ENCODE results near the gene RNF8. TPM values are rescaled to one million over a fixed set of nuclear protein-coding genes. Genes with fewer than 3 reads are reported as not detected.
"Not testable (repeated sequence)": the region's sequence is repeated elsewhere in the genome, so short reads cannot be mapped to it uniquely, and the experiment has no call there.

RNF8 gene
- total RNA-seq, 1 donor from 2014 or later = 20.8 TPM

GRCh38 chr6:37399795-37400490, 46.2 kb downstream of the RNF8 start:
- Histone ChIP-seq H3K36me3 (ENCODE audit: control insufficient read depth, insufficient read depth, low read length) (no peaks in the 10 kb centered on the region), H3K4me3 (ENCODE audit: low read depth, low read length) (no peak overlapping the region), H3K27me3 (ENCODE audit: control insufficient read depth, insufficient read depth, low read length) (no peaks in the 10 kb centered on the region)
- TF ChIP-seq CTCF (IDR thresholded peaks at IDR 0.05; ENCODE audit: insufficient read depth, low read length, severe bottlenecking) = no peak
- FAIRE-seq = no peak
- no peak for DNase-seq (ENCODE audit: low read depth)

DNA sequence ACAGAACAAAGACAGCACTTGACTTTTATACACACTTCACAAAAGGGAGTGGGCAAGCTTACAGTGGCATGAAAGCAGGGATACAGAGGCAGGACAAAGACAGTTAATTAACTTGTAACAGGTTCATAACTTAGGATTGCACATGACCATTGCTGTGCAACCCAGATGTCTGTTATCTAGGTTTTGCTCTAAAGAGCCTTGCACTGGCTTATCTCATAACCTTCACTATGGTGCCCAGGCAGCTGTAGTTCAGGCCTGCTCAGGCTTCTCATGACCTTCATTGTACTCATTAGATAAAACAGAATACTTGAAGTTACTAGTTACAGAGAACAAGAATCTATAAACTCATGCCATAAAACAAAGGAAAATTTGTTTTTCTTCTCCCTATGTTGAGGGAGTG, 47.9 kb downstream of the RNF8 start:
- not testable (repeated sequence) for DNase-seq (ENCODE audit: low read depth); H3K4me3 ChIP-seq (ENCODE audit: low read depth, low read length); H3K36me3 ChIP-seq (ENCODE audit: control insufficient read depth, insufficient read depth, low read length); H3K27me3 ChIP-seq (ENCODE audit: control insufficient read depth, insufficient read depth, low read length); FAIRE-seq

- no peak for FAIRE-seq
- no peak overlapping the region for H3K4me3 ChIP-seq (ENCODE audit: low read depth, low read length)
- no peaks in the 10 kb centered on the region for H3K27me3 ChIP-seq (ENCODE audit: control insufficient read depth, insufficient read depth, low read length)
- no peaks in the 10 kb centered on the region for H3K36me3 ChIP-seq (ENCODE audit: control insufficient read depth, insufficient read depth, low read length)
- peak; percentile 91 for DNase-seq (ENCODE audit: low read depth)
- no peak for TF ChIP-seq CTCF (IDR thresholded peaks at IDR 0.05; ENCODE audit: insufficient read depth, low read length, severe bottlenecking)
Observed at GRCh38 chr6:37406726-37407341, 53.1 kb downstream of the RNF8 start.

DNA sequence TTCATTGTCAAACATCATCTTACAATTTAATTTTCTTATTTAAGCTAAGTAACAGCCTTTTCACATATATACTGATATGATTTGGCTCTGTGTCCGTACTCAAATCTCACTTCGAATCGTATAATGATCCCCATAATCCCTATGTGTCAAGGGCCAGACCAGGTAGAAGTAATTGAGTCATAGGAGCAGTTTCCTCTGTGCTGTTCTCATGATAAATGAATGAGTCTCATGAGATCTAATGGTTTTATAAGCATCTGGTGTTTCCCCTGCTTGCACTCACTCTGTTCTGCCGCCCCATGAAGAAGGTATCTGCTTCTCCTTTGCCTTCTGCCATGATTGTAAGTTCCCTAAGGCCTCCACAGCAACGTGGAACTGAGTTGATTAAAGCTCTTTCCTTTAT, 54.2 kb downstream of the RNF8 start:
- FAIRE-seq (no peak), DNase-seq (ENCODE audit: low read depth) (peak; percentile 58)
- no peak for TF ChIP-seq CTCF (IDR thresholded peaks at IDR 0.05; ENCODE audit: insufficient read depth, low read length, severe bottlenecking)

DNA sequence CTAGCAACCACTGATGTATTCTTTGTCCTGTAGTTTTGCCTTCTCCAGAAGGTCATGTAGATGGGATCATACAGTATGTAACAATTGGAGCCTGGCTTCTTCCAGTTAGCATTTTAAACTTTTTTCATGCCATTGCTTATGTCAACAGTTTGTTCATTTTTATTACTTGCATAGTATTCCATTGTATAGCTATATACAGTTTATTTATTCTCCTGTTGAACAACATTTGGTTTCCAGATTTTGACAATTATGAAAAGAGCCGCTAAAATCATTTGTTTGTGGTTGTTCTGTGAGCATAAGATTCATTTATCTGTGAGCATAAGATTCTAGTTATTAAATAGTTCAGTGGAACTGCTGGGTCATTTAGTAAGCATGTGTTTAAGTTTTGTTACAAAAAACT, 55.7 kb downstream of the RNF8 start:
- no peak for TF ChIP-seq CTCF (IDR thresholded peaks at IDR 0.05; ENCODE audit: insufficient read depth, low read length, severe bottlenecking)
- DNase-seq (ENCODE audit: low read depth) (no peak), FAIRE-seq (no peak)
- Histone ChIP-seq H3K27me3 (ENCODE audit: control insufficient read depth, insufficient read depth, low read length) (no peaks in the 10 kb centered on the region), H3K36me3 (ENCODE audit: control insufficient read depth, insufficient read depth, low read length) (no peaks in the 10 kb centered on the region), H3K4me3 (ENCODE audit: low read depth, low read length) (no peak overlapping the region)

More for the DNA sequence above, 54.2 kb downstream of the RNF8 start:
- Histone ChIP-seq H3K36me3 (ENCODE audit: control insufficient read depth, insufficient read depth, low read length) (no peaks in the 10 kb centered on the region), H3K4me3 (ENCODE audit: low read depth, low read length) (no peak overlapping the region), H3K27me3 (ENCODE audit: control insufficient read depth, insufficient read depth, low read length) (no peaks in the 10 kb centered on the region)

DNA sequence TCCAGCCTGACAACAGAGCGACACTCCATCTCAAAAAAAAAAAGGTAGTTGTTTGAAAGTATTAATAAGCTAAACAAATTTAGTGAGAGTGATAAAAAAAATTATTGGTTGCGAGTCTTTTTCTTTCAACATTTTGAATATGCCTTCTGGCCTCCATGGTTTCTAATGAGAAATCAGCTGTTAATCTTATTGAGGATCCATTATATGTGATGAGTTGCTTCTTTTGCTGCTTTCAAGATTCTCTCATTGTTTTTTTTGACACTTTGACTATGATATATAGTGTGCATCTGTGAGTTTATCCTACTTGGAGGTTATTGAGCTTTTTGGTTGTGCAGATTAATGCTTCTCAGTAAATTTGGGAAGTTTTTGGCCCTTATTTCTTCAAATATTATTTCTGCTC, 63.6 kb downstream of the RNF8 start:
- H3K4me3 ChIP-seq (ENCODE audit: low read depth, low read length) = no peak overlapping the region
- H3K27me3 ChIP-seq (ENCODE audit: control insufficient read depth, insufficient read depth, low read length) = no peaks in the 10 kb centered on the region
- TF ChIP-seq CTCF (IDR thresholded peaks at IDR 0.05; ENCODE audit: insufficient read depth, low read length, severe bottlenecking) = no peak
- FAIRE-seq (no peak), DNase-seq (ENCODE audit: low read depth) (no peak)
- H3K36me3 ChIP-seq (ENCODE audit: control insufficient read depth, insufficient read depth, low read length) = no peaks in the 10 kb centered on the region

Measured in bronchial epithelial cell (primary cell).